ENCODE measurements around the gene LASP1.

DNA sequence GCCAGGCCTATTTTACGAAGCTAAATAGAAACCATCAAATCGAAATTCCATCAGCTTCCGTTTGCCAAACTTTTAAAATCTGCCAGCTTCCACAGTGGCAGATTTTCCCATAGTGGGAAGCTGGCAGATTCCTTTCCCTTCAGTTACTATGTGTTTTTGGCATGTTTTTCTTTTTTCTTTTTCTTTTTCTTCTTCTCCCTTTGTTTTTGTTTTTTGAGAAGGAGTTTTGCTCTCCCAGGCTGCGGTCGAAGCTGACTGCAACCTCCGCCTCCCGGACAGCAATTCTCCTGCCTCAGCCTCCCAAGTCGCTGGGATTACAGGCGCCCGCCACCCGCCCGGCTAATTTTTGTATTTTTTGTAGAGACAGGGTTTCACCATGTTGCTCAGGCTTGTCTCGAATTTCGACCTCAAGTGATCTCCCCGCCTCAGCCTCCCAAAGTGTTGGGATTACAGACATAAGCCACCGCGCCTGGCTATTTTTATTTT, 44.1 kb upstream of the LASP1 start:
- TF ChIP-seq CTCF (IDR thresholded peaks at IDR 0.05; ENCODE audit: control extremely low read depth in 1 of 3, insufficient read depth in 1 of 3, low read depth in 1 of 3, low read length in 3 of 3) (no peak), CBX8 (IDR thresholded peaks at IDR 0.05; ENCODE audit: borderline replicate concordance, low read depth, low read length) (no peak), EP300 (IDR thresholded peaks at IDR 0.05; ENCODE audit: borderline replicate concordance in 1 of 2, low read depth in 2 of 2, low read length in 2 of 2) (no peak)

Measured in H1 (cell line).